Measurements from ENCODE around the gene KRT80.

GRCh38 chr12:52137746-52138145 is 54.1 kb downstream of the KRT80 start:
- TF ChIP-seq, protein P1, sequence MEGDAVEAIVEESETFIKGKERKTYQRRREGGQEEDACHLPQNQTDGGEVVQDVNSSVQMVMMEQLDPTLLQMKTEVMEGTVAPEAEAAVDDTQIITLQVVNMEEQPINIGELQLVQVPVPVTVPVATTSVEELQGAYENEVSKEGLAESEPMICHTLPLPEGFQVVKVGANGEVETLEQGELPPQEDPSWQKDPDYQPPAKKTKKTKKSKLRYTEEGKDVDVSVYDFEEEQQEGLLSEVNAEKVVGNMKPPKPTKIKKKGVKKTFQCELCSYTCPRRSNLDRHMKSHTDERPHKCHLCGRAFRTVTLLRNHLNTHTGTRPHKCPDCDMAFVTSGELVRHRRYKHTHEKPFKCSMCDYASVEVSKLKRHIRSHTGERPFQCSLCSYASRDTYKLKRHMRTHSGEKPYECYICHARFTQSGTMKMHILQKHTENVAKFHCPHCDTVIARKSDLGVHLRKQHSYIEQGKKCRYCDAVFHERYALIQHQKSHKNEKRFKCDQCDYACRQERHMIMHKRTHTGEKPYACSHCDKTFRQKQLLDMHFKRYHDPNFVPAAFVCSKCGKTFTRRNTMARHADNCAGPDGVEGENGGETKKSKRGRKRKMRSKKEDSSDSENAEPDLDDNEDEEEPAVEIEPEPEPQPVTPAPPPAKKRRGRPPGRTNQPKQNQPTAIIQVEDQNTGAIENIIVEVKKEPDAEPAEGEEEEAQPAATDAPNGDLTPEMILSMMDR (IDR thresholded peaks at IDR 0.05; ENCODE audit: insufficient read depth, low read length): no peak
- TF ChIP-seq GABPA (IDR thresholded peaks at IDR 0.05; ENCODE audit: low read depth): no peak
- no peak for TF ChIP-seq REST (IDR thresholded peaks at IDR 0.05; ENCODE audit: insufficient replicate concordance, low read depth)

Data from HL-60 (cell line).